WI38 (cell line): Measurements from ENCODE around the gene CACNA1B.

Source experiments
- H3K4me3 ChIP-seq: 2 replicates; pipeline ENCODE4 v1.5.1; 2011; ENCODE audit warnings: low read depth, mild to moderate bottlenecking, control low read depth, low read length
- TF ChIP-seq, protein P1 (sequence below): IDR thresholded peaks from 2 replicates; pipeline ENCODE4 v1.5.1; 2012; ENCODE audit warnings: low read depth, mild to moderate bottlenecking, control low read depth, low read length

The CACNA1B gene

DNA sequence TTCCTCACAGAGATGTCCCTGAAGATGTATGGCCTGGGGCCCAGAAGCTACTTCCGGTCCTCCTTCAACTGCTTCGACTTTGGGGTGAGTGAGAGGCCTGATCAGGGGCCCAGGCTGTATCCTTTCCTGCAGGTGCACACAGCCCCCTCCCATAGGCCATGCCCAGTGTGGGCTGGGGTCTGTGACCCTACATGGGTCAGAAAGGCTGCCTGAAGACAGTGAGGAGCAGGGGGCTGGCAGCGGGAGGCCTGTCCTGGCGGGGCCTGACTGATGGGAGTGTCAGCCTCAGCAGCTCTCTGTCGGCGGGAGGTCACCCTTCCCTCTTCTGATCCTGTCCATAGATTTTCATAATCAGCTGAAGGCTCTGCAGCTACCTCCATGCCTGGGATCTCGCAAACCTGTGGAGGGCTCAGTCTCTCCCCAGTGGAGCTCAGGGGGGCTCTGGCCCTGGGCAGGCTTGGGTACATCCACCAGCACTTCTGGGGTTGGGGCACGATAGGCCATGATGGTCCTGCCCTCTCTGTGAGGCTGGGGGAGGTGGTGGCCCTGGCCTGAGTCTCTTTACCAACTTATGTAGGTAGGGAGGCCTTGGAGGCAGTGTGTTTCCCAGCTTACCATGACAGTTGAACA, 98.5 kb downstream of the CACNA1B start:
- TF ChIP-seq, protein P1, sequence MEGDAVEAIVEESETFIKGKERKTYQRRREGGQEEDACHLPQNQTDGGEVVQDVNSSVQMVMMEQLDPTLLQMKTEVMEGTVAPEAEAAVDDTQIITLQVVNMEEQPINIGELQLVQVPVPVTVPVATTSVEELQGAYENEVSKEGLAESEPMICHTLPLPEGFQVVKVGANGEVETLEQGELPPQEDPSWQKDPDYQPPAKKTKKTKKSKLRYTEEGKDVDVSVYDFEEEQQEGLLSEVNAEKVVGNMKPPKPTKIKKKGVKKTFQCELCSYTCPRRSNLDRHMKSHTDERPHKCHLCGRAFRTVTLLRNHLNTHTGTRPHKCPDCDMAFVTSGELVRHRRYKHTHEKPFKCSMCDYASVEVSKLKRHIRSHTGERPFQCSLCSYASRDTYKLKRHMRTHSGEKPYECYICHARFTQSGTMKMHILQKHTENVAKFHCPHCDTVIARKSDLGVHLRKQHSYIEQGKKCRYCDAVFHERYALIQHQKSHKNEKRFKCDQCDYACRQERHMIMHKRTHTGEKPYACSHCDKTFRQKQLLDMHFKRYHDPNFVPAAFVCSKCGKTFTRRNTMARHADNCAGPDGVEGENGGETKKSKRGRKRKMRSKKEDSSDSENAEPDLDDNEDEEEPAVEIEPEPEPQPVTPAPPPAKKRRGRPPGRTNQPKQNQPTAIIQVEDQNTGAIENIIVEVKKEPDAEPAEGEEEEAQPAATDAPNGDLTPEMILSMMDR, result no peak
- no peak overlapping the region for H3K4me3 ChIP-seq

DNA sequence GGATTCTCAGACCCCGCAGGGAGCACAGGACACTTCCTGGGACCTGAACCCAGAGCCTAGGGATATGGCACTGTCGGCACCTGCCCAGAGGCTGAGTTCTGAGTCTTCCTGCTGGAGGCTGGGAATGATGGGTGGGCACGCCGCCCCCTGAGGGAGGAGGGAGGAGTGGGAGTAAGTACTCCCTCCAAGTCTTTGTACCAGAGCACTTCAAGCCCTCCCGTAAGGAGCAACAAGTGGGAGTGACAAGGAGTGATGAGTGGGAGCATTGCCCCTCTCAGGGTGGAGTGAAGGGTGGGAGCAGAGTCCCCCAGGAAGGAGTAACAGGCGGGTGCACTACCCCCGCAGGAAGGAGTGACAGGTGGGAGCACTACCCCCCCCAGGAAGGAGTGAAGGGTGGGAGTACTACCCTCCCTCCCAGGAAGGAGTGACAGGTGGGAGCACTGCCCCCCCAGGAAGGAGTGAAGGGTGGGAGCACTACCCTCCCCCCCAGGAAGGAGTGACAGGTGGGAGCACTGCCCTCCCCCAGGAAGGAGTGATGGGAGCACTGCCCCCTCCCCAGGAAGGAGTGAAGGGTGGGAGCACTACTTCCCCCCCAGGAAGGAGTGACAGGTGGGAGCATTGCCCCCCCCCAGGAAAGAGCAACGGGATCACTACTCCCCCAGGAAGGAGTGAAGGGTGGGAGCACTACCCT, 100.1 kb downstream of the CACNA1B start:
- H3K4me3 ChIP-seq, result no peak overlapping the region
- TF ChIP-seq, protein P1, result no peak

DNA sequence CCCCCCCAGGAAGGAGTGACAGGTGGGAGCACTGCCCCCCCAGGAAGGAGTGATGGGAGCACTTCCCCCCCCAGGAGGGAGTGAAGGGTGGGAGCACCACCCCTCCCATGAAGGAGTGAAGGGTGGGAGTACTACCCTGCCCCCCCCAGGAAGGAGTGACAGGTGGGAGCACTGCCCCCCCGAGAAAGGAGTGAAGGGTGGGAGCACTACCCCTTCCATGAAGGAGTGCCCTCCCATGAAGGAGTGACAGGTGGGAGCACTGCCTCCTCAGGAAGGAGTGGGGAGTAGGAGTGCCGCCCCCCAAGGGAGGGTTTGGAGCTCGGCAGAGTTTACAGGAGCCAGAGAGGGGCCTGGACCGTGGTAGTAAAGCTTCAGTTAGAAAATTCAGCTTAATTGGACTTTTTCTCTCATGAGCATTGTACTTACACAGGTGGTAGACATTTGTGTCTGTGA, 100.7 kb downstream of the CACNA1B start:
- no peak overlapping the region for H3K4me3 ChIP-seq
- TF ChIP-seq, protein P1, result no peak

GRCh38 chr9:137982200-137982599, 104.6 kb downstream of the CACNA1B start:
- TF ChIP-seq, protein P1, result no peak
- no peak overlapping the region for H3K4me3 ChIP-seq

DNA sequence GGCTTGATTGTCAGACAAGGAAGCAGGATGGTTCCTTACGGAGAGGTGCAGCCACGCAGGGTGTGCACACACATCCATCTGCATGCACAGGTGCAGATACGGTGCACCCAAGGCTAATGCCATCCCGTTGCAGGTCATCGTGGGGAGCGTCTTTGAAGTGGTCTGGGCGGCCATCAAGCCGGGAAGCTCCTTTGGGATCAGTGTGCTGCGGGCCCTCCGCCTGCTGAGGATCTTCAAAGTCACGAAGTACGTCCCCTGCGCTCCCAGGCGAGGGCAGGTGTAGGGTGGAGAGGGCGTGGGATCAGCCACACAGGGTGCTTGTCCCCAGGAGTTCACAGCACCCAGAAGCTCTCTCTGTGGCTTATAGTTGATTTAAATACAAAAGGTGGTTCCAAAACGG, 106.4 kb downstream of the CACNA1B start:
- TF ChIP-seq, protein P1, result no peak
- no peak overlapping the region for H3K4me3 ChIP-seq

GRCh38 chr9:137984520-137985257, 107.1 kb downstream of the CACNA1B start:
- no peak overlapping the region for H3K4me3 ChIP-seq
- TF ChIP-seq, protein P1, result no peak

GRCh38 chr9:137985637-137986071, 108.1 kb downstream of the CACNA1B start:
- TF ChIP-seq, protein P1, result no peak
- no peak overlapping the region for H3K4me3 ChIP-seq
